Muscle layer of duodenum (tissue), 2 donors: Measurements from ENCODE around the gene GABRG1.

ENCODE experiments used
- H3K27ac ChIP-seq: one replicate; pipeline ENCODE4 v1.7.0; 2013; ENCODE audit warnings: mild to moderate bottlenecking, low read length
- H3K27me3 ChIP-seq: one replicate; pipeline ENCODE4 v1.7.0; 2013; ENCODE audit warnings: low read depth, mild to moderate bottlenecking, control low read depth, low read length
- H3K36me3 ChIP-seq, 2 donors: one replicate each; pipeline ENCODE4 v1.7.0; 2013; ENCODE audit warnings: low read length in 2 of 2, control low read depth in 1 of 2, mild to moderate bottlenecking in 1 of 2; ENCODE audit not compliant: insufficient read depth in 2 of 2, control insufficient read depth in 1 of 2
- H3K4me1 ChIP-seq, 2 donors: one replicate each; pipeline ENCODE4 v1.7.0; 2013; ENCODE audit warnings: low read length in 2 of 2, mild to moderate bottlenecking in 2 of 2, control low read depth in 1 of 2, moderate library complexity in 1 of 2; ENCODE audit not compliant: insufficient read depth in 2 of 2, control insufficient read depth in 1 of 2
- H3K4me3 ChIP-seq, 2 donors: one replicate each; pipeline ENCODE4 v1.7.0; 2013; ENCODE audit warnings: low read length in 2 of 2, low read depth in 1 of 2, mild to moderate bottlenecking in 1 of 2
- H3K9me3 ChIP-seq, 2 donors: one replicate each; pipeline ENCODE4 v1.7.0; 2013; ENCODE audit warnings: low read length in 2 of 2, control low read depth in 1 of 2, mild to moderate bottlenecking in 1 of 2; ENCODE audit not compliant: control insufficient read depth in 1 of 2
- donor health status: healthy.

Gene GABRG1

GRCh38 chr4:46123913-46124755 lies at the start of gene GABRG1:
GABRG1 (minus strand) TSS chr4:46124054; CDS start chr4:46123913, 141 bp downstream.
- no peaks in the 10 kb centered on the region for H3K36me3 ChIP-seq
- peak within 1 kb of the TSS; percentile 27 to 56 for H3K4me3 ChIP-seq
- H3K9me3 ChIP-seq: no peaks in the 10 kb centered on the region
- no peak within 1 kb of the TSS for H3K27ac ChIP-seq
- peaks cover 0 to 12% of the 10 kb centered on the region in 2 donors for H3K4me1 ChIP-seq
- no peaks in the 10 kb centered on the region for H3K27me3 ChIP-seq

- Histone ChIP-seq H3K9me3 (peaks cover 0 to 9% of the 10 kb centered on the region in 2 donors), H3K27me3 (no peaks in the 10 kb centered on the region), H3K36me3 (no peaks in the 10 kb centered on the region), H3K4me3 (no peak overlapping the region), H3K27ac (no peak overlapping the region), H3K4me1 (no peaks in the 10 kb centered on the region)
Observed at GRCh38 chr4:46146993-46147392, 23.1 kb upstream of the GABRG1 start.

GRCh38 chr4:46131498-46132057 lies 7.7 kb upstream of the GABRG1 start:
- no peak overlapping the region for H3K4me3 ChIP-seq
- no peaks in the 10 kb centered on the region for H3K4me1 ChIP-seq
- no peak overlapping the region for H3K27ac ChIP-seq
- H3K9me3 ChIP-seq: no peaks in the 10 kb centered on the region
- no peaks in the 10 kb centered on the region for H3K27me3 ChIP-seq
- no peaks in the 10 kb centered on the region for H3K36me3 ChIP-seq

- peaks cover 0 to 12% of the 10 kb centered on the region in 2 donors for H3K4me1 ChIP-seq
- H3K36me3 ChIP-seq: no peaks in the 10 kb centered on the region
- no peak overlapping the region for H3K27ac ChIP-seq
- peak overlapping the region in 1 of 2 donors; percentile 56 for H3K4me3 ChIP-seq
- no peaks in the 10 kb centered on the region for H3K9me3 ChIP-seq
- no peaks in the 10 kb centered on the region for H3K27me3 ChIP-seq
Observed at GRCh38 chr4:46124773-46125413, 1.0 kb upstream of the GABRG1 start.

GRCh38 chr4:46081674-46082073 lies 42.2 kb downstream of the GABRG1 start:
- no peaks in the 10 kb centered on the region for H3K36me3 ChIP-seq
- no peak overlapping the region for H3K4me3 ChIP-seq
- no peaks in the 10 kb centered on the region for H3K27me3 ChIP-seq
- H3K9me3 ChIP-seq: no peaks in the 10 kb centered on the region
- H3K4me1 ChIP-seq: no peaks in the 10 kb centered on the region
- H3K27ac ChIP-seq: no peak overlapping the region

GRCh38 chr4:46081248-46081647 lies 42.6 kb downstream of the GABRG1 start:
- Histone ChIP-seq H3K4me1 (no peaks in the 10 kb centered on the region), H3K27me3 (no peaks in the 10 kb centered on the region), H3K27ac (no peak overlapping the region), H3K36me3 (no peaks in the 10 kb centered on the region), H3K9me3 (no peaks in the 10 kb centered on the region), H3K4me3 (no peak overlapping the region)

- H3K4me1 ChIP-seq: no peaks in the 10 kb centered on the region
- H3K4me3 ChIP-seq: no peak overlapping the region
- H3K36me3 ChIP-seq: no peaks in the 10 kb centered on the region
- no peak overlapping the region for H3K27ac ChIP-seq
- no peaks in the 10 kb centered on the region for H3K27me3 ChIP-seq
- H3K9me3 ChIP-seq: no peaks in the 10 kb centered on the region
Observed at GRCh38 chr4:46073778-46074177, 50.1 kb downstream of the GABRG1 start.

GRCh38 chr4:46051392-46051791 lies 72.5 kb downstream of the GABRG1 start:
- Histone ChIP-seq H3K27me3 (no peaks in the 10 kb centered on the region), H3K4me1 (no peaks in the 10 kb centered on the region), H3K4me3 (no peak overlapping the region), H3K27ac (no peak overlapping the region), H3K36me3 (no peaks in the 10 kb centered on the region), H3K9me3 (no peaks in the 10 kb centered on the region)

- H3K9me3 ChIP-seq: no peaks in the 10 kb centered on the region
- H3K27ac ChIP-seq: no peak overlapping the region
- H3K4me3 ChIP-seq: no peak overlapping the region
- H3K27me3 ChIP-seq: no peaks in the 10 kb centered on the region
- no peaks in the 10 kb centered on the region for H3K36me3 ChIP-seq
- H3K4me1 ChIP-seq: no peaks in the 10 kb centered on the region
Observed at GRCh38 chr4:46032056-46032455, 91.8 kb downstream of the GABRG1 start.

GRCh38 chr4:46016306-46016705 lies 107.5 kb downstream of the GABRG1 start:
- Histone ChIP-seq H3K27me3 (no peaks in the 10 kb centered on the region), H3K9me3 (no peaks in the 10 kb centered on the region)

GRCh38 chr4:45992728-45993127 lies 131.1 kb downstream of the GABRG1 start:
- H3K27ac ChIP-seq: no peak overlapping the region
- no peaks in the 10 kb centered on the region for H3K9me3 ChIP-seq
- H3K4me3 ChIP-seq: no peak overlapping the region
- H3K4me1 ChIP-seq: no peaks in the 10 kb centered on the region
- H3K27me3 ChIP-seq: no peaks in the 10 kb centered on the region
- no peaks in the 10 kb centered on the region for H3K36me3 ChIP-seq

More at GRCh38 chr4:46016306-46016705, 107.5 kb downstream of the GABRG1 start:
- Histone ChIP-seq H3K27ac (no peak overlapping the region), H3K4me1 (no peaks in the 10 kb centered on the region), H3K4me3 (no peak overlapping the region), H3K36me3 (no peaks in the 10 kb centered on the region)
